IPS DF 4.7 (cell line): Measurements from ENCODE around the gene EIF3M.

Experiments
- DNase-seq: peaks from one replicate; pipeline ENCODE4 v3.0.0-alpha.2; 2013; ENCODE audit warnings: low spot score; ENCODE audit errors: extremely low read depth

Gene EIF3M

DNA sequence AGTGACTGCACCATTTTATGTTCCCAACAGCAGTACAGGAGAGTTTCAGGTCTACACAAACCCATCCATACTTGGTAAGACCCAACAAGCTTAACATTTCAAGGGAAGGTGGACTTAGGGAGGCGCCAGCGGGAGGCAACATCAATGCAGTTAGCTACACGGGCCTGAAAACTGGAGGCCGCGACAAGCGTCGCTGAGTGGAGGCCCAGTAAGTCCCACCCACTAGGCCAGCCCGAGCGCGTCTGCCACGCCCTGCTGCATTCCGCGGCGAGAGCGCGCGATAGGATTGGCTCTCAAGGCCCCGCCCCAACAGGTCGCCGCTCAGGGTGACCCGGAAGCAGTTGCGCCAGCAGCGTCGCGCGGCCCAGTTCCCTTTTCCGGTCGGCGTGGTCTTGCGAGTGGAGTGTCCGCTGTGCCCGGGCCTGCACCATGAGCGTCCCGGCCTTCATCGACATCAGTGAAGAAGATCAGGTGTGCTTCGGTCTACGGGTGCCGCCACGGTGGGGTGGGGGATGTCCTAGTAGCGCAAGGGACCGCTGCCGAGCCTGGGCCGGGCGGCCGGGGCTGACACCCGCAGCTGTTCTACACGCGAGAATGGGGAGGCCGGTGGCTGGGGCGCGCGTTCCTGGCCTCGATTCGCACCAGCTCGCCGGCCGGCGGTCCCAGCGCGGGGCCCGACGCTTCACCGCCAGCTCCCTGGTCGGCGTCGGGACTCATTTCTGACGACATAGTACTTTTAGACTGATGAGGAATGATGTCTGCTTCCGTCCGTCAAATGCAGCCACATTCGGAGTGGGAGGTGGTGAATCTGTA, at the start of gene EIF3M:
Gene EIF3M, plus strand, starts transcription at position 373 of the 813 bp plus-strand sequence. Its CDS starts 57 bp downstream, at position 430.
- DNase-seq = peak; percentile 72

DNA sequence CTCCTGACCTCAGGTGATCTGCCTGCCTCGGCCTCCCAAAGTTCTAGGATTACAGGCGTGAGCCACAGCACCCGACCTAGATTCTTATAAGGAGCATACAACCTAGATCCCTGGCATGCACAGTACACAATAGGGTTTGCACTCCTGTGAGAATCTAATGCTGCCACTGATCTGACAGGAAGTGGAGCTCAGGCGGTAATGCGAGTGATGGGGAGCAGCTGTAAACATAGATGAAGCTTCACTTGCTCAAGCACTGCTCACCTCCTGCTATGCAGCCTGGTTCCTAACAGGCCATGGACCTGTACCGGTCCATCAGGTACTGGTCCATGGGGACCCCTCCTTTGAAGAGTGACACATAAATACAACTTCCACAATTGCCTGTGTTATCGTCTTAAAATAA, 44.8 kb upstream of the EIF3M start:
- DNase-seq = no peak

- DNase-seq = no peak
Observed at GRCh38 chr11:32549611-32550187, 33.9 kb upstream of the EIF3M start.

DNA sequence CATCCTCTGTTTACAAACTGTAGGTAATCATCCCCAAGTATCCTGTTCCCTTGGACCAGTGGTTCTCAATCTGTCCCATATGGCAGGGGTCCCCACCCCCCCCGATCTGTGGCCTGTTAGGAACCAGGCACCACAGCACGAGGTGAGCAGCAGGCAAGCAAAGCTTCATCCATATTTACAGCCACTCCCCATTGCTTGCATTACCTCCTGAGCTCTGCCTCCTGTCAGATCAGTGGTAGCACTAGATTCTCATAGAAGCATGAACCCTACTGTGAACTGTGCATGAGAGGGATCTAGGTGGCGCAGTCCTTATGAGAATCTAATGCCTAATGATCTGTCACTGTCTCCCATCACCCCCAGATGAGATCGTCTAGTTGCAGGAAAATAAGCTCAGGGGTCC, 33.4 kb upstream of the EIF3M start:
- DNase-seq = no peak

DNA sequence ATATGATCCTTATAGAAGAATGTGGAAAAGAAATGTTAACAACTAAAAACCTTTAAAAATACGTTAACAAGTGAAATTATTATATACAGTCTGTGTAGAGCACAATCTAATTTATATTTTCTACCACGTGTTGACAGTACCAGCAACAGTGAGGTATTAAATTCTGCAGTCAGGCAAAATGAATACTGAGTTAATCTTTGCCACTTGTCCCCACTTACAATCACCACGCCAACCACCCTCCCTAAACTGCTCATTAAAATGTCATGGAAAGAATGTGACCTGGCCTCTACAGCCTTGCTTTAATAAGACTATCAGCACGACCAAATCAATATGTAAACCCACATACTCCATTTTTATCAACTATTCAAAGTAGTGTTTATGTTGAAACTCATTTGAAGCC, 28.5 kb upstream of the EIF3M start:
- no peak for DNase-seq

GRCh38 chr11:32555895-32556294, 27.7 kb upstream of the EIF3M start:
- no peak for DNase-seq

DNA sequence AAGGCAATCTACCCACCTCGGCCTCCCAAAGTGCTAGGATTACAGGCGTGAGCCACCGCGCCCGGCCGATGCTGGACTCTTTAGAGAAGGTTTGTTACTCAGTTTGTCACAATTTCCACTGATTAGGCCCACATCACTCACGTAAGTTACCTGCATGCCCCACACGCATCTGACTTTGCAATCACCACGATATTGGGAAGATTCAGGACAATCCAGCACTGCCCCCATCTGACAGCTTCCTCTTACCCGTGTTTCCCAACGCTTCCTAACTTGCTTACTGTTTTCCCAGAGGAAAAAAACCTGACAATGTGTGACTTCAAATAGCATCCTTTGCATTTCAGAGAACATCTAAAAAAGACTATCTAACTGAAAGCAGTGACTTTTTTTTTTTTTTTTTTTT, 21.8 kb upstream of the EIF3M start:
- DNase-seq = no peak

DNA sequence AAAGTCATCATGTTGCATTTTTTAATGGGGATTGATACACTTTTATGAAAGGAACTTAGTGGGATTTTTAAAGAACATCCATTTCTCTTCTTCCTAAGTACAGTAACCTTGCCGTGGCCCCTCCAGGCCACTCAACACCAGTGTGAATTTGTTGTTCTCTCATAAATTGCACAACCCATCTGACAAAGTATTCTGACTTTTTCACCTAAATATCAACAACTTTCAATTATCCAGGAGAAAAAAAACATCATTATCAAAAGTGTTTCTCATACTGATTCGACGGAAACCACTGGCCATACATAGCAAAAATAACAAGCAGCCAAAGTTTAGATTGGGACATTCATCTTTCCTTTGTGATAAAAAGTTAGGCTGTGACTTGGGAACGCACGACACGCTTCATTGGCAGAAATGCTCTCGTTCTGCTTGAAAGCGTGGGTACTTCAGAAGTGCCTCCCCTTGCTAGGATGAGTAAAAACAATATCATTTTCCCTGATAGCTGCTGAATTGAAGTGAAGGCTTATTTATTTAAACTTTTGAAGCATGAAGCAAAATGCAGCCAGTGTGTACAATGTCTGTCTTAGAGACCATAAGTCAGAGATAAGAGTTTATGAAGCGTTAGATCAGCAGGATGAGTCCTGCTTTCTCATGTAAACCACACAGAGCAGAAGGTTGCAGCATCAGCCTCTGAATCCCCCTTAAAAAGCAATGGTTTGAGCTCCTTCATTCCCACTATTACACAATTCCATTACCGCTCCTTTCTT, 20.6 kb upstream of the EIF3M start:
- no peak for DNase-seq

DNA sequence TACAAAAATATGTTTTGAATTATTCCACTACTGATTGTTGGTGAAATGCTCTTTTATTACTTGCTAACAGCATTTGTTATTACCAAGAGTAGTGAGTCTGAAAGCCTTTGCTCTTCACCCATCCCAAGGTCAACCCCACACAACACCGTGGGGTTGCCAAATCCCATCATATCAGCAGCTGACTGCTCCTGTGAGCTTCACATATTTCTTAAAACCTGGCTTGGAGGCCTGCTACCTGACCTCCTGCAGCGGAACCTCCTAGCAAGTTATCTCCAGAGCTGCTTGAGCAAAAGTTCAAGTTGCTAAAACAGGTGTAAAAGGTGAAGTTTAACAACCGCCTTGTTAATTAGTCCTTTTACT, 20.1 kb upstream of the EIF3M start:
- DNase-seq = no peak

DNA sequence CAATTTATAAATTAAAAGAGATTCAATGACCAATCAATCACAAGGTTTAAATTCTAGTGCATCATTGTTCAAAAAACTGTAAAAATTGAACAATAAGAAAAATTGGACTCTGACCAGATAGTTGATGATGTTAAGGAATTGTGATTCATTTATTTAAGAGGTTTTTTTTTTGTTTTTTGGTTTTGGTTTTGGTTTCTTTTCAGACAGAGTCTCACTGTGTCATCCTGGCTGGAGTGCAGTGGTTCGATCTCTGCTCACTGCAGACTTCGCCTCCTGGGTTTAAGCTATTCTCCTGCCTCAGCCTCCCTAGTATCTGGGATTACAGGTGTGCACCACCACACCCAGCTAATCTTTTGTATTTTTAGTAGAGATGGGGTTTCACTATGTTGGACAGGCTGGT, 17.1 kb upstream of the EIF3M start:
- DNase-seq = no peak

GRCh38 chr11:32567154-32567553, 16.5 kb upstream of the EIF3M start:
- DNase-seq = no peak

- DNase-seq = no peak
Observed at GRCh38 chr11:32569313-32569881, 14.2 kb upstream of the EIF3M start.

GRCh38 chr11:32571039-32571438, 12.6 kb upstream of the EIF3M start:
- DNase-seq = peak; percentile 30

DNA sequence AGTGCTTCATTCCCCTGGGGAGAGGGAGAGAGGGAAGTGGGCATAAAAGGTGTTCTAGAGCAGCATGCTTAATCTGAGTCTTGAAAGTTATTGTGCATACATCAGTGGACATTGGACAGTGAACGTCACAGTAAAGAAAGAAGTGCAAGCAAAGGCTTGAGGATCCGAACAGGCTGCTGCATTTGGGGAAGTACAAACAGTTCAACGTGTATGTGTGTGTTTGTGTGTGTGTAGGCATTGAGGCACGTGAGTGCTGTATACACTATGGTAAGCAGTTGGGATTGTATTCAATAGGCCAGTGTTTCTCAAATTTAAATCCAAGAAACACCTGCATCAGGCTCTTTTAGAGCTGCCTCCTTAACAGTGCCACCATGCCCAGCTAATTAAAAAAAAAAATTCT, 10.4 kb upstream of the EIF3M start:
- no peak for DNase-seq

DNA sequence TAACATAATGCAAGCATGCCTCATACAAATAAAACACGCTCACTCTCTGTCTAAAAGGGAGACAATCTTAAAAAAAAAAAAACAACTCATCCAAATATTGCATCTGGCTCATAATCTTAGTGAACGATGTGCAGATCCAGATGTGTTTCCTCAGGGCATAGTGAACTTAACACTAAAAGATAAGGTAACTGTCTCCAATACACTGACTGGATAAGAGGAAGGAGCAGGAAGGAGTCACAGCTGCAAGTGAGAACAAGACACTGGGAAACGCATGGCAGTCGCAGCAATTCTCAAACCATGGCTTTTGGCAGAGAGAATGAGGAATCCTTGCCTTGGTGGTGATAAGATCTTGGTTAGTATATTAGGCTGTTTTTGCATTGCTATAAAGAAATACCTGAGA, 9.2 kb upstream of the EIF3M start:
- DNase-seq = no peak

DNA sequence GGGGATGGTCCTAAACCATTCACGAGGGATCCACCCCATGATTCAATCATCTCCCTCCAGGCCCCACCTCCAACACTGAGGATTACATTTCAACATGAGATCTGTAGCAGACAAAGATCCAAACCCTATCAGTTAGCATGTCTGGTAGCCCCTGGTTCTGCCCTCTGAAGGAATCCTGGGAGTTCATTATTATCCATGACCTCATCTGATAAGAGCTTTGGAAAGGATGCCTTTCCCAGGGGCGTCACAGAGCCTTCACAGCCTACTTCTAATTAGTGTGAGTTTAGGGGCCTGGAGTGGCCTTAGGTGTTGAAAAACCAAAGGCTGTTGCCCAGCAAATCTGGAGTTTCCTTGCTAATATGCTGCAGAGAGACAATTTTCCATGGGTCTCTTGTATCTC, 8.6 kb upstream of the EIF3M start:
- DNase-seq = no peak

GRCh38 chr11:32576456-32576855, 7.2 kb upstream of the EIF3M start:
- DNase-seq = no peak

GRCh38 chr11:32580967-32581366, 2.7 kb upstream of the EIF3M start:
- no peak for DNase-seq

- no peak for DNase-seq
Observed at GRCh38 chr11:32581556-32581955, 2.1 kb upstream of the EIF3M start.

DNA sequence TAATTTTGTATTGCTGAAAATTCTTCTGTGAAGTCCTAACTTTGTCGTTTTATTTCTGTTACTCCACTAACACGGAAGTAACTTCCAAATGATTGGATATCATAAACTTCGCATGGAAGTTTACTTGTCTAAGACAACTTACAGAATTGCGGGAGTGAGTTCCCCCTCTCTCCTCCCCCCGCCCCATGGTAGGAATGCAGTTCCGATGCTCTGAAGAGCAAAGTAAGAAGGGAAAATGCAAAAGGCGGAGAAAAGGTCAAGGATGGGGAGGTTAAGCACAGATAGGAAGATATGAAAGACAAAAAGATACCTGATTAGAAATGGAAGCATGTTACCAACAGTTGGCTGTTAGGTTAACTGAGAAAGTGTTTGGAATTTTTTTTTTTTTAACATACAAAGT, 1.3 kb downstream of the EIF3M start:
- DNase-seq = no peak

- no peak for DNase-seq
Observed at GRCh38 chr11:32586576-32587190, 3.1 kb downstream of the EIF3M start.

- no peak for DNase-seq
Observed at GRCh38 chr11:32594272-32594671, 10.6 kb downstream of the EIF3M start.
